Mesendoderm (in vitro differentiated cells): ENCODE data around the gene TTC33.

ENCODE experiments used
- DNase-seq: peaks from one replicate; pipeline ENCODE4 v3.0.0; 2013
- H2AK5ac ChIP-seq: 2 replicates; pipeline ENCODE4 v1.6.1; 2013; ENCODE audit warnings: low read length, inconsistent platforms
- H2BK120ac ChIP-seq: 2 replicates; pipeline ENCODE4 v1.6.1; 2013; ENCODE audit warnings: low read depth, mild to moderate bottlenecking, low read length, moderate library complexity, mixed read lengths
- H2BK15ac ChIP-seq: replicated peaks from 2 replicates; pipeline ENCODE4 v1.6.1; 2013; ENCODE audit warnings: low read depth, mild to moderate bottlenecking, moderate library complexity
- H2BK5ac ChIP-seq: 2 replicates; pipeline ENCODE4 v1.6.1; 2013; ENCODE audit warnings: low read length, inconsistent platforms
- H3K18ac ChIP-seq: 2 replicates; pipeline ENCODE4 v1.6.1; 2013; ENCODE audit warnings: mild to moderate bottlenecking, low read length, mixed read lengths
- H3K23ac ChIP-seq: one replicate; pipeline ENCODE4 v1.6.1; 2013; ENCODE audit warnings: low read length
- H3K27ac ChIP-seq: 2 replicates; pipeline ENCODE4 v1.5.1; 2013; ENCODE audit warnings: low read depth, mild to moderate bottlenecking, inconsistent platforms, low read length, moderate library complexity
- H3K27me3 ChIP-seq: 2 replicates; pipeline ENCODE4 v1.6.1; 2013; ENCODE audit warnings: low read length, control low read depth, mild to moderate bottlenecking, inconsistent platforms; ENCODE audit not compliant: insufficient read depth, poor library complexity
- H3K36me3 ChIP-seq: 2 replicates; pipeline ENCODE4 v1.6.1; 2013; ENCODE audit warnings: low read length, inconsistent platforms; ENCODE audit not compliant: control insufficient read depth, insufficient read depth
- H3K4ac ChIP-seq: one replicate; pipeline ENCODE4 v1.6.1; 2013; ENCODE audit warnings: low read depth, mild to moderate bottlenecking, low read length, moderate library complexity
- H3K4me1 ChIP-seq: 2 replicates; pipeline ENCODE4 v1.6.1; 2013; ENCODE audit warnings: low read depth, low read length, inconsistent platforms; ENCODE audit not compliant: control insufficient read depth
- H3K4me2 ChIP-seq: 2 replicates; pipeline ENCODE4 v1.6.1; 2013; ENCODE audit warnings: low read length
- H3K4me3 ChIP-seq: 2 replicates; pipeline ENCODE4 v1.5.1; 2013; ENCODE audit warnings: mild to moderate bottlenecking, low read length
- H3K56ac ChIP-seq: one replicate; pipeline ENCODE4 v1.6.1; 2013; ENCODE audit warnings: low read length
- H3K79me1 ChIP-seq: 2 replicates; pipeline ENCODE4 v1.6.1; 2013; ENCODE audit warnings: low read length, inconsistent platforms
- H3K79me2 ChIP-seq: 2 replicates; pipeline ENCODE4 v1.6.1; 2013; ENCODE audit warnings: mild to moderate bottlenecking, low read length; ENCODE audit not compliant: control insufficient read depth, insufficient read depth
- H3K9ac ChIP-seq: 2 replicates; pipeline ENCODE4 v1.6.1; 2013; ENCODE audit warnings: low read length, inconsistent platforms
- H4K5ac ChIP-seq: one replicate; pipeline ENCODE4 v1.6.1; 2013; ENCODE audit warnings: low read length
- H4K8ac ChIP-seq: one replicate; pipeline ENCODE4 v1.6.1; 2013; ENCODE audit warnings: low read depth, mild to moderate bottlenecking, control low read depth, low read length, moderate library complexity
- WGBS: extraction: QIAGEN DNeasy Blood & Tissue Kit; methylation state at CpG from one replicate; pipeline ENCODE4 v1.1.7; 2013; ENCODE audit warnings: low lambda C conversion rate, missing lambda C conversion rate; ENCODE audit not compliant: insufficient coverage; ENCODE audit errors: extremely low coverage; 5-methylcytosine and 5-hydroxymethylcytosine counted together

The TTC33 gene

DNA sequence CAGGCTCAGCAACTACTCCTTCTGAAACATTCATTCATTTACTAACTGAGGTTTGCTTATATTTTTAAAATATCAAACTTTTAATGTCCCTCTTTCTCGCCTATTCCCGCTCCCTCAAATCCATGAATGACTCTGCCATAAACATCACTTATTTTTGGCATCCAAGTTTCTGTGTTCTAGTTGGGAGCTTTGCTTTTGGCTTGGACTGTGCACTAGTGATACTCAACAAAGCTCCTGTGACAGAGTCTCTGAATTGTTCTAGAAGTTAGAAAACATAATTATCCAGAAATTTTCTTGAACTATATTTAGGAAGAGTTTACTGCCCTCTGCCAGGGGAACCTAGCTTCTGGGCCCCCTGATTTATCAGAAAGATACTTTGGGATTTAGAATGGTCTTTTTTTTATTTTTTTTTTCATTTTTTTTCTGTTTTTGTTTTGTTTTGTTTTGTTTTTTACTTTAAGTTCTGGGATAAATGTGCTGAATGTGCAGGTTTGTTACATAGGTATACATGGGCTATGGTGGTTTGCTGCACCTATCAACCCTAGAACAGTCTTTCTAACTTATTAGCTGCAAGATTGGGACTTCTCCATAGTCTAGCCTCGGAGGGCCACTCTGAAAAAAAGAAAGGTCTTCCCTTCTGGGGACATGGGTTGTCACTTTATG is 140.7 kb downstream of the TTC33 start:
- Histone ChIP-seq H3K4me3 (no peak overlapping the region), H3K27me3 (no peaks in the 10 kb centered on the region), H3K18ac (no peak overlapping the region), H3K36me3 (no peaks in the 10 kb centered on the region), H3K79me2 (no peaks in the 10 kb centered on the region), H3K79me1 (no peaks in the 10 kb centered on the region), H2BK15ac (no peak overlapping the region), H2BK5ac (no peak overlapping the region), H3K4me2 (no peak overlapping the region), H4K8ac (no peak overlapping the region), H3K56ac (no peak overlapping the region), H3K4ac (no peak overlapping the region), H2AK5ac (no peak overlapping the region), H3K9ac (no peak overlapping the region), H4K5ac (no peak overlapping the region), H3K23ac (no peak overlapping the region), H3K27ac (no peak overlapping the region), H2BK120ac (no peak overlapping the region), H3K4me1 (no peaks in the 10 kb centered on the region)
- no CpG with 5 or more reads among the region's 3 CpGs for WGBS
- no peak for DNase-seq

DNA sequence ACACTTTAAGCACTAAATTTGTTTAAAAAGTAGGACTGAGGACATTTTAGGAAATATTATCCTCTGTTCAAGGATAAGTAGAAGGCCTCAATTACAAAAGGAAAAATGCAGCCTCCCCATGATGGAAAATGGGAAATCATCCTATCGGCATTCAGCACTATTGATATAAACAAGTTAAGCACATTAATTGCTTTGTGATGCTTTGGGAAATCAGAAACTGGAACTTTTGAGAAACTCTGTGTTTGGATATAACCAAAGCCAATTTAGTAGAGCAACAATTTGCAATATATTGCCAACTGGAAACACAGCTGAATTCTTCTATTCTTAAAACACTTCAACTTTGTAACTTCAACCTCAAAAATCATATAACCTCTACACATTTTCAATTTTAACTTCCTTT is 141.3 kb downstream of the TTC33 start:
- Histone ChIP-seq H3K4me3 (no peak overlapping the region), H3K4me1 (no peaks in the 10 kb centered on the region), H3K79me2 (no peaks in the 10 kb centered on the region), H2BK120ac (no peak overlapping the region), H3K27me3 (no peaks in the 10 kb centered on the region), H3K36me3 (no peaks in the 10 kb centered on the region), H4K5ac (no peak overlapping the region), H3K79me1 (no peaks in the 10 kb centered on the region), H3K27ac (no peak overlapping the region), H2BK5ac (no peak overlapping the region), H2AK5ac (no peak overlapping the region), H3K4ac (no peak overlapping the region), H4K8ac (no peak overlapping the region), H3K18ac (no peak overlapping the region), H3K9ac (no peak overlapping the region), H3K4me2 (no peak overlapping the region), H3K23ac (no peak overlapping the region), H3K56ac (no peak overlapping the region), H2BK15ac (no peak overlapping the region)
- no CpG with 5 or more reads among the region's 1 CpG for WGBS
- no peak for DNase-seq

DNA sequence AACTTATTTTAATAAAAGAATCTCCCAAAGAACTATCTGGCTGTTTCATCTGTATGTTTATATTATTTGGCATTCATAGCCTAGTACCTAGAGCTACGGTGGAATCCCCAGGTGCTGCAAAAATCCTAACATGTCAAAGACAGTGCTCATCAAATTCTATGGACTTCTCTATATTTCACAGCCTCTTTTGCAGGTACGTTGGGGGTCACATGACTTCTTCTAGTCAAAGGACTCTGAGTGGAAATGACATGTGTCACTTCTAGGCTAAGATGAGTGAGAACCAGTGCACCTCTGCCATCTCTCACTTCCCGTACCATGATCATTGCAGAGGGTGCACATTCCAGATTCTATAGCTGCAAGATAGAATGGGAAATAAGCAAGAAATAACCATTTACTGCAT is 148.6 kb downstream of the TTC33 start:
- Histone ChIP-seq H2BK5ac (no peak overlapping the region), H3K9ac (no peak overlapping the region), H2BK120ac (no peak overlapping the region), H3K4me1 (no peaks in the 10 kb centered on the region), H2AK5ac (no peak overlapping the region), H3K79me1 (no peaks in the 10 kb centered on the region), H2BK15ac (no peak overlapping the region), H3K27me3 (no peaks in the 10 kb centered on the region), H3K23ac (no peak overlapping the region), H3K27ac (no peak overlapping the region), H4K5ac (no peak overlapping the region), H3K18ac (no peak overlapping the region), H3K4ac (no peak overlapping the region), H3K56ac (no peak overlapping the region), H3K4me3 (no peak overlapping the region), H3K79me2 (no peaks in the 10 kb centered on the region), H4K8ac (no peak overlapping the region), H3K4me2 (no peak overlapping the region), H3K36me3 (no peaks in the 10 kb centered on the region)
- DNase-seq = no peak
- WGBS = no CpG with 5 or more reads among the region's 3 CpGs

DNA sequence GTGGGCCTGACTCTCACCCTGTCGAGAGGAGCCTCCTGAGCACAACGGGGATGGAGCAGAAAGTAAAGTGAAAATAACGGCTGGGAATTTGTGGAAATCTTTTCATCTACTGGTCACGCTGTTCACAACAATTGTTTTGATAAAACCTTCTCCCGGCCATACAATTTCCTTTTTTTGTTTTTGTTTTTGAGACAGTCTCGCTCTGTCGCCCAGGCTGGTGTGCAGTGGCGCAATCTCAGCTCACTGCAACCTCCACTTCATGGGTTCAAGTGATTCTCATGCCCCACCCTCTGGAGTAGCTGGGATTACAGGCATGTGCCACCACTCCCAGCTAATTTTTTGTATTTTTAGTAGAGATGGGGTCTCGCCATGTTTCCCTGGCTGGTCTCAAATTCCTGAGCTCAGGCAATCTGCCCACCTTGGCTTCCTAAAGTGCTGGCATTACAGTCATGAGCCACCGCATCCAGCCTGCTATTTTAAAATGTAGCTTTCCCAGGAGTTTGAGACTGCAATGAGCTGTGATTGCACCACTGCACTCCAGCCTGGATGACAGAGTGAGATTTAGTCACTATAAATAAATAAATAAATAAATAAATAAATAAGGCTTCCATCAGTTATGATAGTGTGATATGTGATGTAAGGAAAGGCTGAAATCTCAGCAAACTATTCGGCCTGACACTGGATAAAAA is 149.5 kb downstream of the TTC33 start:
- no peak for DNase-seq
- Histone ChIP-seq H4K8ac (no peak overlapping the region), H3K56ac (no peak overlapping the region), H3K18ac (no peak overlapping the region), H3K79me1 (no peaks in the 10 kb centered on the region), H3K4me2 (no peak overlapping the region), H3K4ac (no peak overlapping the region), H4K5ac (no peak overlapping the region), H3K4me3 (no peak overlapping the region), H3K27ac (no peak overlapping the region), H3K36me3 (no peaks in the 10 kb centered on the region), H2AK5ac (no peak overlapping the region), H3K79me2 (no peaks in the 10 kb centered on the region), H3K4me1 (no peaks in the 10 kb centered on the region), H2BK120ac (no peak overlapping the region), H3K23ac (no peak overlapping the region), H3K27me3 (no peaks in the 10 kb centered on the region), H2BK5ac (no peak overlapping the region), H3K9ac (no peak overlapping the region), H2BK15ac (no peak overlapping the region)
- no CpG with 5 or more reads among the region's 11 CpGs for WGBS

DNA sequence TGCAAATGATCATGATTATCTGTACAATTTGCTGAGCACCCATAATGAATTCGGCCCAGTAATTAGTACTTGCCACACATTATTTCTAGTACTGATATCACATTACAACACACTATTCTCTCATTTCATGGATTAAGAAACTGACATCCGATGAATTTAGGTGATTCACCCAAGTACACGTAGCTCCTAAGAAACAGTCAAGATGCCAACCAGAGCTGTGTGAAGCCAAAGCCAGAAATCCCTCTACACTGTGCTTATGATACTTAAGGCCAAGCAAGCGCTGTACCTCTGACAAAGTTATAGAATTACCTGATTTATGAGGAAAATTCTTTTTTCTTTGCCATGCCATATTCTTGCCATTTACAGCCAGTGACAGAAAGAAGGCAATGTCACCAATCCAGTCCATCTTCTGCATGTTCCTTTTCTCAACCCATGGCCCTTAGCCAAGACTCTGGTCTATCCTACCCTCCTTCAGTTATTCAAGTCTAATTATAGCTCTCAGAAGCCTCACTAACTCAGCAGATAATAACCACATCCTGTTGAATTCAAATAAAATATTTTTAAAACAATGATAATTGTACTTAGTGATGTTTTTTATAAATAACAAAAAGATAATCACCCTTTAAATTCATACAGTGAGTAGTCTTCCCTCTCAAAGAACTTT is 150.3 kb downstream of the TTC33 start:
- H3K79me2 ChIP-seq = no peaks in the 10 kb centered on the region
- H3K27me3 ChIP-seq = no peaks in the 10 kb centered on the region
- H3K56ac ChIP-seq = no peak overlapping the region
- H2AK5ac ChIP-seq = no peak overlapping the region
- H3K79me1 ChIP-seq = no peaks in the 10 kb centered on the region
- no peak overlapping the region for H2BK15ac ChIP-seq
- H3K4me1 ChIP-seq = no peaks in the 10 kb centered on the region
- no peak overlapping the region for H3K4ac ChIP-seq
- no peak overlapping the region for H3K23ac ChIP-seq
- no peak overlapping the region for H3K18ac ChIP-seq
- H4K5ac ChIP-seq = no peak overlapping the region
- no peak overlapping the region for H3K27ac ChIP-seq
- H3K4me2 ChIP-seq = no peak overlapping the region
- no peaks in the 10 kb centered on the region for H3K36me3 ChIP-seq
- no peak overlapping the region for H2BK120ac ChIP-seq
- H3K9ac ChIP-seq = no peak overlapping the region
- no peak for DNase-seq
- no peak overlapping the region for H3K4me3 ChIP-seq
- no peak overlapping the region for H2BK5ac ChIP-seq
- H4K8ac ChIP-seq = no peak overlapping the region
- WGBS = no CpG with 5 or more reads among the region's 4 CpGs
